Hematopoietic multipotent progenitor cell treated with erythropoietin and hydrocortisone succinate and interleukin-3 and kit ligand, for 6 days (in vitro differentiated cells): Measurements from ENCODE around the gene GPATCH2L.

Source experiments
- DNase-seq: peaks from one replicate; pipeline ENCODE4 v3.0.0-alpha.2; 2015

The GPATCH2L gene

DNA sequence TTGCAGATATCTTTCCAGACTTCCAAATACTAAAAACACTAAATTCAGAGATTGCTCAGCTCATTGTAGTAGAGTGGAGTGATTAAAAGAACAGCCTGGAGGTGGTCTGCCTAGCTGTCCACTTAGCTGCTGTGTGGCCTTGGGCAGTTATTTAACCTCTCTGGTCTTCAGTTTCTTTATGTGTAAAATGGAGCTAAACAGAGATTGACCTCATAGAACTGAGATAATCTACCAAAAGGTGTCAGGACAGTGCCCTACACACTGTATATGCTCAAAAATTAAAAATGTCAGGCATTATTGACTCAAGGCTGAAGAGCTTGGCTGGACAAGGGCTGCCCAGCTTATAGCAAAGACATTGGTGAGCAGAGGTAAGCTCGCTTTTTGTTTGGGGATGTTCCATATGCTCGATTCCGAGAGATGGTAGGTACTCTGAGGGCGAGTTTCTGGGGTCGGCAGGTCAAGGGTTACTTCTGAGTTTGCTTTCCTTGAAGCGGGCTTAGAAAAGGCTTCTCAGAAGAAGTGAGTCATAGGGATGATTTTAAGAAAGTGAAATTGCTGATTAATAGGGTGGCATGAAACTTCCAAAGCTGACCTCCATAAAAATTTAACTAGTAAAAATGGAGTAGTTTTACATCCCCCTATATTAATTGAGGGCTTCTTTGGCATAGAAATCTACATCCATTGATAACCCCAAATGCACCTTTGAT lies 107.5 kb downstream of the GPATCH2L start:
- no peak for DNase-seq

DNA sequence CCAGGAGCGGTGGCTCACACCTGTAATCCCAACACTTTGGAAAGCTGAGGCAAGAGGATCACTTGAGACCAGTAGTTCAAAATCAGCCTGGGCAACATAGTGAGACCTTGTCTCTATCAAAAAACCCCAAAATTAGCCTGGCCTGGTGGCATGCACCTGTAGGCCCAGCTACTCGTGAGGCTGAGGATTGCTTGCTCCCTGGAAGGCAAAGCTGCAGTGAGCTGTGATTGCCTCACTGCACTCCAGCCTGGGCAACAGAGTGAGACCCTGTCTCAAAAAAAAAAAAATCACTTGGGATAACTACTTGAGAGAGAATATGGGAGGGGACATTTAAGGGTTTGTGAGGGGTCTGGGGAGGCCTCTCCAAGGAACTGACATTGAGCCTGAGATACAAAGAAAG lies 109.0 kb downstream of the GPATCH2L start:
- DNase-seq, result no peak

DNA sequence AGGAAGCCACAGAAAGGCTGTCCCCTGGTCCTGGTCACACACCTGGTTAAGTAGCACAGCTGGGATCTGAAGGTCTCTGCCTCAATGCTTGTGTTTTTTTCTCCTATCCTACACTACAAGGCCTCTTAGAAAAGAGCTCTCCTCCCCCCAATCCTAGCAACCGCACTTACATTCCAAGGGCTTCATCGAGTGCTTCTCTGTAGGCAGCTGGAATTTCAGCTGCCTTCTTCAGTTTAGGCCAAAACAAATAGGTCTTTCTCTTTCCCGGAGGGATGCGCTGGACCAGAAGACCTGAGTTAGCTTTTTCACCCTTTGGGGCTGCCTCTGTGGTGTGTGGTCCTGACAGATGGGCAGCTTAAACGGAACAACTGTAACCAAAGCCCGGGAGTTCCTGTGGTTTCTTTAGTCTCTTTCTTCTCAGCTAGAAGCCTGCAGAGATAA lies 109.7 kb downstream of the GPATCH2L start:
- peak; percentile 10 for DNase-seq

DNA sequence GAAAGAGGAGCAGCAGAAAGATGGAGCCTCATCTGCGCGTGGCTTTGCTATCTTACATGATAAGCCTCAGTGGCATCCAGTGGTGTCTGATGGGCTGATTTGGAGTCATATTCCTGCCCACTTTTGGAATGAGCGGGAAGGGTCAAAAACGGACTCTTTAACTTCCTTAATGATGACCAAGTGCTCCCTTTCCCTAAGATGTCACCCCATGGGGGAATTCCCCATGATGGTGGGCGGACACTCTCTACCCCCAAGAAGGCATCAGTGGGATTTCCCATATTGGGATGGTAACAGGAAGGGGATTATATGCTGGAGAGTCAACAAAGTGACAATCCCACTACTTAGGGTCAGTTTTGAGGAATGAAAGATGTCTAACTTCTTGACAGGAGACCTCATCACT lies 110.9 kb downstream of the GPATCH2L start:
- no peak for DNase-seq
